Mucosa of descending colon (tissue), 3 donors: ENCODE data around the gene NTM. TPM values are rescaled to one million over a fixed set of nuclear protein-coding genes. Genes with fewer than 3 reads are reported as not detected.

Experiments used
- ATAC-seq: fragments of 200-7000 bp; cut with Tn5 transposase; one replicate; pipeline ENCODE4 v1.9.1; 2020; ENCODE audit warnings: mild to moderate bottlenecking, moderate library complexity
- DNase-seq, 3 donors: peaks; one replicate each; pipeline ENCODE4 v3.0.0-alpha.2; 2020
- H3K36me3 ChIP-seq: fragments of 200-600 bp; one replicate; pipeline ENCODE4 v1.8.0; 2021; ENCODE audit warnings: low read depth, mild to moderate bottlenecking
- H3K4me1 ChIP-seq: fragments of 200-600 bp; one replicate; pipeline ENCODE4 v1.8.0; 2021; ENCODE audit warnings: low read depth, mild to moderate bottlenecking
- H3K4me3 ChIP-seq: fragments of 200-600 bp; one replicate; pipeline ENCODE4 v1.8.0; 2021; ENCODE audit warnings: mild to moderate bottlenecking
- H3K9me3 ChIP-seq: fragments of 200-600 bp; one replicate; pipeline ENCODE4 v1.8.0; 2021; ENCODE audit warnings: mild to moderate bottlenecking
- CTCF ChIP-seq: fragments of 200-600 bp; IDR thresholded peaks from one replicate; pipeline ENCODE4 v1.8.0; 2022; ENCODE audit warnings: antibody characterized with exemption, mild to moderate bottlenecking
- intact Hi-C, 2 donors: fragments of 100-400 bp; cut with DNase I in 1 of 2; cut with micrococcal nuclease in 1 of 2; formaldehyde crosslinking; loops; one replicate each; pipeline versions ENCODE4 v1.11.0 to v1.11.1; 2022; cut with DNase I, micrococcal nuclease
- total RNA-seq, 3 donors: library from RNA; stranded (reverse); fragmentation: NEBNext Ultra II Directional in 2 of 3; extraction: Animal tissue kit (Norgen Biotek cat#: 25700) in 2 of 3; gene quantifications; one replicate each; pipeline versions ENCODE4 v1.2.1 to v1.2.4, GENCODE V29; 2021 to 2023
- donor health status: DM: no; HTN: no; CAD: no; lungs with moderate emphysema.
- donor health status: DM: no; HTN: no; CAD: no.
- donor health status: DM: no; HTN: yes; CAD: no.

Gene NTM
- total RNA-seq, 3 donors from 2014 or later, result 0.64 to 7.7 (median 1.2) TPM

- no peak for DNase-seq
- intact Hi-C loops, result no loop called here
Measured at GRCh38 chr11:131955904-131956303, 585.5 kb downstream of the NTM start.

GRCh38 chr11:131957201-131957600 is 586.8 kb downstream of the NTM start:
- intact Hi-C loops, result no loop called here
- Histone ChIP-seq H3K4me1 (no peaks in the 10 kb centered on the region), H3K9me3 (no peaks in the 10 kb centered on the region), H3K36me3 (no peaks in the 10 kb centered on the region), H3K4me3 (no peak overlapping the region)
- no peak for ATAC-seq
- TF ChIP-seq CTCF, result no peak
- no peak for DNase-seq

More at GRCh38 chr11:131955904-131956303, 585.5 kb downstream of the NTM start:
- ATAC-seq, result no peak
- no peaks in the 10 kb centered on the region for H3K9me3 ChIP-seq
- H3K36me3 ChIP-seq, result no peaks in the 10 kb centered on the region
- no peak overlapping the region for H3K4me3 ChIP-seq
- H3K4me1 ChIP-seq, result no peaks in the 10 kb centered on the region
- no peak for TF ChIP-seq CTCF

- TF ChIP-seq CTCF, result no peak
- intact Hi-C loops, result no loop called here
- ATAC-seq (no peak), DNase-seq (no peak)
- Histone ChIP-seq H3K4me3 (no peak overlapping the region), H3K36me3 (no peaks in the 10 kb centered on the region), H3K4me1 (no peaks in the 10 kb centered on the region), H3K9me3 (no peaks in the 10 kb centered on the region)
Measured at GRCh38 chr11:131957875-131958274, 587.5 kb downstream of the NTM start.

- TF ChIP-seq CTCF, result no peak
- H3K36me3 ChIP-seq, result no peaks in the 10 kb centered on the region
- no peaks in the 10 kb centered on the region for H3K9me3 ChIP-seq
- no peak for DNase-seq
- H3K4me1 ChIP-seq, result no peaks in the 10 kb centered on the region
- ATAC-seq, result no peak
- intact Hi-C loops, result no loop called here
- H3K4me3 ChIP-seq, result no peak overlapping the region
Measured at GRCh38 chr11:131962818-131963217, 592.4 kb downstream of the NTM start.

- Histone ChIP-seq H3K36me3 (no peaks in the 10 kb centered on the region), H3K9me3 (no peaks in the 10 kb centered on the region), H3K4me1 (no peaks in the 10 kb centered on the region), H3K4me3 (no peak overlapping the region)
- no peak for TF ChIP-seq CTCF
- intact Hi-C loops, result no loop called here
- no peak for DNase-seq
- no peak for ATAC-seq
Measured at GRCh38 chr11:131964698-131965483, 594.5 kb downstream of the NTM start.
